Fibroblast of peridontal ligament (primary cell): ENCODE results near the gene CMKLR1.
A peak's percentile ranks its signal among the peaks of the same experiment; 100 is the strongest.

Source experiments
- DNase-seq: peaks from one replicate; pipeline ENCODE4 v3.0.0-alpha.2; 2010; ENCODE audit errors: extremely low read depth

Gene CMKLR1

DNA sequence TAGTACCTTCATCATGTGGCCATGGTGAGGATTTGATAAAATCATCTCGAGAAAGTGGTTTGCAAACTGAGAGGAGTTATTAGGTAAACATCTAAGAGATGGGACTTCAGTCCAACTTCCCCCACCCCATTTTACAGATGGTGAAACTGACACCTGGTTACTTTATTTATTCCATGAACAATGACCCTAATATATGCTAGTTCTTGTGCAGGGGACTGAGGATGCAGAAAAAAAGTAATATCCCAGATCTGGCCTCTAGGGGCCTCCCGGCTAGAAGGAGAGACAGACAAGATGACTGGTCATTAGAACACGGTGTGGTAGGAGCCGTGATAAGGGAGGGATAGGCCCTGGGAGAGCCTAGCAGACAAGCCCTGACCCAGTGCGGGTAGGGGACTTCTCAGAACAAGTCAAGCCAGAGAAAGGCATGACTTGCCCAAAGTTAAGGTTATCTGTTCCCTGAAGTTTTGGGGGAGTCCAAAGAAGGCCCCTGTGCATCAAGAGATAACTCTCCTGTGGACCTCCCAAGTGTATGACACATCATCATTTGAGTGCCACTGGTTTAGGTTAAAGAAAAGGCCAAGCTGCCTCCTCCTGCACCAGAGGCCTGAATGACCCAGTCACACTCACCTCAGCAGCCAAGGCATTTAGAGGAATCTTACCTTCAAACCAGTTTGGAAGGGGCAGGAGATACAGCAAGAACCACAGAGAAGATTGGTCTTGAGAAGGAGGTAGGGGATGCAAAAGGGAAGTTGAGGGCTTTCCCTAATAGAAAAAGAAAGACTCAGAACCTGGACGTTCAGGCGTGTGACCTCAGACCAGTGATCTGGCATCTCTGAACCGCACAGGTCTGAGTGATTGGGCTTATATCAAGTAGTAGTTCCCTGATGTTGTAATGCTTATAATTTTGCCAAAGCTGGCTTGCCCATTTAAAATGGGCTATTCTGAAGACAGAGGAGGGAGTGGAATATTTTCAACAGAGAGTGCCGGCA, 1.6 kb downstream of the CMKLR1 start:
- DNase-seq = peak; percentile 18

- no peak for DNase-seq
Measured at GRCh38 chr12:108335349-108336119, 3.6 kb downstream of the CMKLR1 start.

DNA sequence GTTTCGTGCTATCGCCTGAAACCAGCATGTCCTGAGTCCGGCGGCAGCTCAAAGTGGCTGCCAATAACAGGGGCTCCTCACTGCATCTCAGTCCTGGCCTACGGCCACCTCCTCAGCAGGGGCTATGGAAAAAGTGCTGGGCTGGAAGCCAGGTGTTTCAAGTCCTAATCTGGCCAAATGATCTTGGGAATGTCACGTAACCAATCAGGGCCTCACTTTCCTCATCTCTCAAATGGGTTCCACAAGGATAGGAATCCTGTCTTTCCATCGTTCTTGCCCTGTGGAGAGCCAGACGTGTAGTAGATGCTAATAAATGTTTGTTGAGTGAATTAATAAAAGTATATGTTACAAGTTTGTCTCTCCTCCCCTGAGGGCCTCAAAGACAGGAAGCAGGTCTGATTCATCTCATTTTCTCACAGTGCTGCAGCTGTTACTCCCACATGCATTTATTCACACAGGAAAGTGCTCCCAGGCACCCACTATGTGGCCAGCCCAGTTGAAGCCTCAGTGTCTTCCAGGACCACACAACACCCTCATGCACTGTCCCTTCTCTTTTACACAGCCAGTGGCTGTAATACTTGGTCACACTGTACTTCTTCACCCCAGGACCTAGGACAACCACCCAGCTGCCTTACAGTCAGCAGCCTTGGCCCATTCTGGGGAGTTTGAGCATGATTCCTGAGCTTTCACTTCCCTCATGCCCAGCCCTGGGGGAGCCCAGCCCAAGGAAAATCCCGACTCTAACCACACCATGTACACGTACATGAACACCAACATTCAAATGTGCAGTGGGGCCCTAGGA, 5.0 kb downstream of the CMKLR1 start:
- DNase-seq = no peak

- peak; percentile 43 for DNase-seq
Measured at GRCh38 chr12:108332791-108333382, 6.2 kb downstream of the CMKLR1 start.

GRCh38 chr12:108328420-108328819, 10.7 kb downstream of the CMKLR1 start:
- no peak for DNase-seq

DNA sequence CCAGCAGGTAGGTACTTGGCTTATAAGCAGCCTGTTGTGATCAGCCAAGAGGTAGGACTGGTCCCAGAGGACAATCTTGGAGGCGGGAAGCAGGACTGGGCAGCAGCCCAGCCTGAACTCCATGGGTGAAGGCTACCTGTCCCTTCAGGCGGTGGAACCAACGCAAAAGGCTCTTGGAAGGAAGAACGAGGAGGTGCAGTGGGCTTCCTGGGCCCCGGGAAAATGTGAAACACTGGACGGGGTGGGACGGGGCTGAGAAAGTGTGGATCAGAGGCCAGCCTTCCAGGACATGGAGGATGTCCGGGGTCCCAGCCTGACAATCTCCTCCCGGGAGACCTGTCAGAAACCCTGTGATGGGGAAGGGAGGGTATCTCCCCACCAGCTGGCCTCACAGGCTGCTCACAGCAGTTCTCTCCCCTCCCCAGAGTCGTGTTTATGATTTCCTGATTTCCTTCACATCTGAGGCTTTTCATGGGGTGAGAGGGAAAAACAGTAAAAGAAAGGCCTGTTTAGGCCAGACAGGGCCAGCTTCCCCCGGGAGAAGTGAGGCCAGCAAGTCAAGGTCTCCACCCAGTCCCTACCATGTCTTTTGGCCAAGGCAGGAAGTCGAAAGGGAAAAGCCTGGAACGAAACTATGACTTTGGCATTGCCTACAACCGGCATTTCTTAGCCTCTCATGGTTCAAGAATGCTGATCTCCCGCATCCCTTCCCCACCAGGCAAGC, 11.3 kb downstream of the CMKLR1 start:
- no peak for DNase-seq

DNA sequence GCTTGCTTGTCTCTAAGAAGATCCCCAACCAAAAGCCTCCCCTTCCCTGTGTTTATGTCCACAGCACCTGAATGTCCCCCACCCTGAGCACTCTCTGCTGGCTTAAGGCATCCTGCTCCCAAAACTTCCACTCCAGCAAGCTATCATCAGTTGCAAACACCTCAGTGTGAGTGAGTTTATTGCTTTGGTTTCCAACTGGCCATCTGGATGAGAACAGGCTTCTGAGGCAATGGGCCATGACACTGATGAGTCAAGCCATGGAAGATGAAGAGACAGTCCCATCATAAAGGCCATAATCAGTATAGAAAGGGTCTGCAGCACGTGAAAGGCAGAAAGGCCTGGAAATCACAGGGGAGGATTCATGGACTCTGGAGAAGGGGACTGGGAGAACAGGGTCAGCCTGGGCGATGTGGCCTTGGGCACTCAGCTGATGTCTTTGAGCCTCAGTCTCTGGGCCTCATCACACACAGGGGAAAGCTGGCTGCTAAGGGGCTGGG, 12.8 kb downstream of the CMKLR1 start:
- DNase-seq = no peak

- DNase-seq = no peak
Measured at GRCh38 chr12:108325549-108325948, 13.6 kb downstream of the CMKLR1 start.

DNA sequence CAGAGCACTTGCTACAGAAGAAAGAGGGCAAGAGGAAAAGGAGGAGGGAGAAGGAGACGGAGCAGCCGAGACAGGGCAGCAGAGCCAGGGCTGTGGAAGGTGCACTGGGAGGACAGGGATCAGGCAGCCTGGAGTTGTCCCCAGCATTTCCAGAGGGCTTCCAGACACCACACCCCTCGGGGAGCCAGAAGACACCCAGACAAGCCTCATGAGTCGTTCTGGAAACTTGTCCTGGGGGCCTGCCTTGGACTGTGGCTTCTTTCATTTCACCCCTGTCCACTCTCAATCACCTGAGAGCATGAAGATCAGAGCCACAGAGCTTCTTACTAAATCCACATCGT, 14.1 kb downstream of the CMKLR1 start:
- no peak for DNase-seq

DNA sequence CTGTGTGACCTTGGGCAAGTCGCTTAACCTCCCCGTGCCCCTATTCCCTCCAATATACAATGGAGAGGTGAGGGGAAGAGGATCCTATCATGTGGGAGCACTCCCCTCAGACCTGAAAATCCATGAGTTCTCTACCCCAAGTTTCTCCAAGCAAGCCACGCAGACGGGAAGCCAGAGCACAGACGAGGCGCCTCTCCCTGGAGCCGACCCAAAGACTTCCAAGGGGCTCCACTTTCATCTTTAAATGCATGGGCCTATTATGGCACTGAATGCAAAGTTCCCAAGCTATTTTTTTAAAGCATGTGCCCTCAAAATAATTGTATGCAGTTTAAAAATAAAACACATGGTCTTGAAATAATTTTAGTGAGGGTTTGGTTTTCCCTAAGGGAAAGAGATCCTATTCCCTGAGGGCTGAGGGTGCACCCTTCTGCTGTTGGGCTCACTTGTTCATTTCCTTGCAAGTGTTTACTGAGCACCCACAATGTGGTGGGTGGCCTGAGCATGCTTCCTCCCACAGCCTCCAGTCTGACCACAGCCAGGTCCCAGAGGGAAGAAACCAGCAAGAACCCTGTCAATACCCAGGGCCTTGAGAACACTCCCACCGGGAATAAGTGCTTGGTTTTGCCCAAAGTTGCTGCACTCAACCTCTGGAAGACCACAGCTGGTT, 14.6 kb downstream of the CMKLR1 start:
- no peak for DNase-seq

DNA sequence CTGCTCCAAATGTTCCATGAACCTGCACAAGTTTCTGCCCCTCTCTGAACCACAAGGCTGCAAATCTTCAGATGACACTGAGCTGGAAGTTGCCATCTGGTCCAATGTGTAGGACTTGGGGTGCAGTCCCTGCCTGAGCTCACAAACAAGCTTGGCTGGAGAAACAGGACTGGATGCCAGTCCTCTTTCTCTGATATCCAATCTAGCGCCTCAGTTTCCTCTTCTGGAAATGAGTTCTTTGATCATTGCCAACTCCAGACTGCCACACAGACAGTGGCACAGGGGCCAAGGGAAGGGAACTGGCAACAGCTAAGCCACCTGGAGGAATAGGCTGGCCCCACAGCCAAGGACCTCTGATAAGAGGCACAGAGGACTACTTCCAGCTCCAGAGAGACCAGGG, 15.5 kb downstream of the CMKLR1 start:
- DNase-seq = no peak

GRCh38 chr12:108322998-108323397, 16.1 kb downstream of the CMKLR1 start:
- DNase-seq = no peak

DNA sequence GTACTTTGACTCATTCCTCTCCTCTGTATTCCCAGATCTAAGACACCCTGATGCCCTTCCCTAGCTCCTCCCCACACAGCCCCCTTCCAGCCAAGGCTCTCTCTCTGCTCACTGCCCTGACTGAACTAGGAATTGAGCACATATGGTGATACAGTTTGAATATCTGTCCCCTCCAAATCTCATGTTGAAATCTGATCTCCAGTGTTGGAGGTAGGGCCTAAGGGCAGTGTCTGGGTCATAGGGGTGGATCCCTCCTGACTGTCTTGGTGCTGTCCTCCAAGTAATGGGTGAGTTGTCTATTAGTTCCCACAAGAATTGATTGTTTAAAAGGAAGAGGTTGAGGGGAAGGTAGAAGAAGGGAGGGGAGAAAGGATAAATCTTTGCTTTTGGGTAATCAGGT, 17.4 kb downstream of the CMKLR1 start:
- DNase-seq = no peak

DNA sequence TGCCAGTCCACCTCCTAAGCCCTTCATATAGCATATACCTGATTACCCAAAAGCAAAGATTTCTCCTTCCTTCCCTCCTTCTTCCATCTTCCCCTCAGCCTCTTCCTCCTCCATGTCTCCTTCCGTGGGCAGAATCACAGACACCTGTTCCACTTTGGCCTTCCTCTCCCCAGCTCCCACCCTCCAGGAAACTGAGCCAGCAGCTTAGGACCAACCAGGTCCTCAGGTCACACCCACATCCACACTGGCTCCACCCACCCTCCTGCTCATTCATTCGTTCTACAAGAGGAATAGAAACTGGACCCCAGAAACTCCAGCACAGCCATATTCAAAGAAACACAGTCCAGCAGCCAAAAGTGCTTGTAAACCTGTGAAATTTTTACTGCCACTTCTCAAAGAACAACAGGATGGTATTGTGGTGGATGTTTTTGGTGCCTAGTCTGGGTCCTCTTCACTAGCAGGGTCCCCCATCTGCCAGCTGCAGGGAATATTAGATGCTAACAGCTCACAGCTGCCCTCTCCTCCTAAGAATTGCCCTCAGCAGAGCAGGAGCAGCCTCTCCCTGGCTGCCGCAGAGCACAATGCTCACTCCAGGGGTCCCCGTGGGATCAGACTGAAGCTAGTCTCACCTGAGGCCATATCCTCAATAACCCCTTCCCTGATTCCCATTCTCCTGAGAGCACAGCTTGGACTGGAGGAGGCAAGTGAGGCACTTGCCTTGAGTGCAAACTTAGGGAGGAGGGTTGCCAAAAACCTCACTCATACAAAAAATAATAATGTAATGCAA, 18.4 kb downstream of the CMKLR1 start:
- no peak for DNase-seq

GRCh38 chr12:108319277-108320234, 19.6 kb downstream of the CMKLR1 start:
- no peak for DNase-seq

DNA sequence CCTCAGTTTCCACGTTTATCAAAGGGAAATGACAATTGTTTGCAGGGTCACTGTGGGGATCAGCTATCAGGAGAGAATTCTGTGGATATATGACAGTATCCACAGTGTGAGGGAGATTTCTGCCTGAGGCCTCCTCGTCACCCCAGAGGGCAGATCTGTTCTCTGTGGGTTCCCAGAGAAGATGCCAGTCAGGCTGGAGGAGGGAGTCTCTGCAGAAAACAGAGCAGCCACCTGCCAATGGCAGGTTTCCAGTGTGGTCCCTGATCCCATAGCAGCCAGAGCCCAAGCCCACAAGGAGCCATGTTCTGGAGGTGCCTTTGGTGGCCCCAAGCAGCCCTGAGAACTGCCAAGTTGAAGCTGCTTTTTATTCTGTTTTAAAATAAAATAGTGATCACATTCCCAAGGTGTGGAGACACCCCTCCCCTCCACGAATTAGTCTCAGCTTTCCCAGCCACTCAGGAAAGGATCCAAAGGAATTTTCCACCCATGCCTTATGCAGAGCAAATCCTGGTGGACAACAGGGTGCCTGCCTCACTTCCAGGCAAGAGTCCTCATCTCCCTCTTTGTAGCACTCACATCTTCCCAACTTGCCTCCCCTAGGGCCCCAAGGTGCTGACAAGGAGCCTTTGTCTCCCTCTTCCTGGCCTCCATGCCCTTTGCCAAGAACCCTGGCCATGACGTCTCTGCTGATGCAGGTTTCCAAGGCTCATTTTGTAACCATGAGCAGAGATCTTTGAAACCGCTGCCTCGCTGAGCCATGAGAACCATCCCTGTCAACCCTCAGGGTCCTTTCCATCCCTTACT, 20.4 kb downstream of the CMKLR1 start:
- no peak for DNase-seq
